ENCODE data around the gene NEK6.

DNA sequence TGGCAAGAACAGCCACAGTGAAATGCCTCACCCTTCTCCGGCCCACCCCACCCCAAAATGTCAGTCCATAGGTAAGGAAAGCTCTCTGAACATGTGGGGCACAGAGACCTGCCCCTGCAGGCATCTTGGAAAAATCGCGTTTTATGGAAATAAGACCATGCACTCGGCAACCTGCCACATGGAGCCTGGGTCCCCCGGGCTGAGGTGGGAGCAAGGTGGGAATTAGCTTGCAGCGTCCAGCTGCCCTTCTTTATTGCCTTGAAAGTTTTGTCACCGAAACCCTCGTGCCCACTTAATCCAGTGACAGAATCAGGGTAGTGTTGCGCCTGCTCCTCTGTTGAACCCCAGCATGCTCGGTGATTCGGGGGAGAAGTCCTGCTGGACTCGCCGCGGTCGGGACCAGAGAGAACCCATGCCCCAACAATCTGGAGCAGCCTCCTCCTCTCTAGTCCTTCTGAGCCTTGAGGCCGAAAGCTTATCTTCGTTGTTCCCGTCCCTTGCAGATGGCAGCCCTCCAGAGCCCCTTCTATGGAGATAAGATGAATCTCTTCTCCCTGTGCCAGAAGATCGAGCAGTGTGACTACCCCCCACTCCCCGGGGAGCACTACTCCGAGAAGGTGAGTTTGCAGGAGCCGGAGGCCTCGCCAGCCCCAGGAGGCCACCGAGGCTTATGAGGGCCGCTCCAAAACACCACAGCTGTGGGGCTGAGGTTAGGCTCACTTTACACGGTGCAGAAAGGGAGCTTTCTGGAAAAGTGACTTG lies 89.6 kb downstream of the NEK6 start:
- TF ChIP-seq, protein P1, sequence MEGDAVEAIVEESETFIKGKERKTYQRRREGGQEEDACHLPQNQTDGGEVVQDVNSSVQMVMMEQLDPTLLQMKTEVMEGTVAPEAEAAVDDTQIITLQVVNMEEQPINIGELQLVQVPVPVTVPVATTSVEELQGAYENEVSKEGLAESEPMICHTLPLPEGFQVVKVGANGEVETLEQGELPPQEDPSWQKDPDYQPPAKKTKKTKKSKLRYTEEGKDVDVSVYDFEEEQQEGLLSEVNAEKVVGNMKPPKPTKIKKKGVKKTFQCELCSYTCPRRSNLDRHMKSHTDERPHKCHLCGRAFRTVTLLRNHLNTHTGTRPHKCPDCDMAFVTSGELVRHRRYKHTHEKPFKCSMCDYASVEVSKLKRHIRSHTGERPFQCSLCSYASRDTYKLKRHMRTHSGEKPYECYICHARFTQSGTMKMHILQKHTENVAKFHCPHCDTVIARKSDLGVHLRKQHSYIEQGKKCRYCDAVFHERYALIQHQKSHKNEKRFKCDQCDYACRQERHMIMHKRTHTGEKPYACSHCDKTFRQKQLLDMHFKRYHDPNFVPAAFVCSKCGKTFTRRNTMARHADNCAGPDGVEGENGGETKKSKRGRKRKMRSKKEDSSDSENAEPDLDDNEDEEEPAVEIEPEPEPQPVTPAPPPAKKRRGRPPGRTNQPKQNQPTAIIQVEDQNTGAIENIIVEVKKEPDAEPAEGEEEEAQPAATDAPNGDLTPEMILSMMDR (IDR thresholded peaks at IDR 0.05), result no peak
- no peak for TF ChIP-seq POLR2A (IDR thresholded peaks at IDR 0.05)
- TF ChIP-seq EP300 (IDR thresholded peaks at IDR 0.05), result no peak

Data from tibial nerve (tissue), 4 donors.